HG03439 (cell line): ENCODE measurements around the gene DYNC1H1.
A peak's percentile ranks its signal among the peaks of the same experiment; 100 is the strongest.
"Not testable (repeated sequence)": the region's sequence is repeated elsewhere in the genome, so short reads cannot be mapped to it uniquely, and the experiment has no call there.

Source experiments
- ATAC-seq: cut with Tn5 transposase; IDR thresholded peaks from one replicate; pipeline ENCODE4 v1.9.1; 2021; ENCODE audit warnings: mild to moderate bottlenecking, moderate library complexity; ENCODE audit not compliant: unreplicated experiment

The DYNC1H1 gene

GRCh38 chr14:101962503-101962874, 1.9 kb upstream of the DYNC1H1 start:
- no peak for ATAC-seq

DNA sequence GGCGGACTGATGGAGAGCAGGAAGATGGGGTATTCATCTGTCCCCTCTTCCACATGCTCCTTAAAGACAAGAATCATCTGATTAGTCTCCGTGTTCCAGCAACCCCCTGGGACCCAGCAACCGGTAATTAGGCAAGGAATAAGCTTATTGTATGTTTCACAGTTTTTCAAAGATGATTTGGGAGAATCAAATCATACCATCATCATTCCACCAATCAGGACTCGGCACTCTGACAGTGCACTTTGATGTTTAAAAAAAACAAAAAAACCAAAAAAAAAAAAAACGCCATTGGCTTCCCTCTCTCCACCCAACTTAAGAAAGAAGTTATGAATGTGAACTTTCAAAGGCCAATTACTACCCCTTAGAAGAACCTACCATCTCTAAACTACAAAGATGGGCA, 1.3 kb upstream of the DYNC1H1 start:
- no peak for ATAC-seq

DNA sequence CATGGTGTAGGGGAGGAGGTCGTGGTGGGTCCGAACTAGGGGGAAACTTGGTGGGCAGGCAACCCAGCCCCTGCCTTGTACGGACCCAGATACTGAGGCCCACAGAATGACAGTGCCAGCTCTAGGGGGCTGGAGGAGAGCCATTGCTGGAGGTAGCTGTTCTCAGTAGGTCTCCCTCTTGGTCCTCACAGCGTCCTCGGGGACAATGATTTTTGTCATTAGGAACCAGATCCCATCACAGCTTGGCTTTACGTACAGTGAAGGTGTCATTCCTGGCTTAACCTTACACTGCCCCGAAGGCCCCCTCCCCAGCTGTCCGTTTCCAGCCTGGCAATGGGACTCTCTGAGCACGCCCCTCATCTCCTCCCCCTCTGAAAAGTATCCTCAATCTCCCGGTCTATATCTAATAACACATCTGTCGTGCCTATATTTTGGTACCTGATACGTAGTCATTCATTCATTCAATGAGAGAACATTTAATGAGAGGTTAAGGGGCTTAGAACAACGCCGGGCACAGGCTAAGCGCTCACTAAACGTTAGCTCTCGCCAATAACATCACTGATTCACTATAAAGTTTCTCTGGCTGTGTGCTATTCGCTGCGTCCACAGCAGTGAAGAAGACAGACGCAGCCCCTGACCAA, 597 bp upstream of the DYNC1H1 start:
- no peak for ATAC-seq

DNA sequence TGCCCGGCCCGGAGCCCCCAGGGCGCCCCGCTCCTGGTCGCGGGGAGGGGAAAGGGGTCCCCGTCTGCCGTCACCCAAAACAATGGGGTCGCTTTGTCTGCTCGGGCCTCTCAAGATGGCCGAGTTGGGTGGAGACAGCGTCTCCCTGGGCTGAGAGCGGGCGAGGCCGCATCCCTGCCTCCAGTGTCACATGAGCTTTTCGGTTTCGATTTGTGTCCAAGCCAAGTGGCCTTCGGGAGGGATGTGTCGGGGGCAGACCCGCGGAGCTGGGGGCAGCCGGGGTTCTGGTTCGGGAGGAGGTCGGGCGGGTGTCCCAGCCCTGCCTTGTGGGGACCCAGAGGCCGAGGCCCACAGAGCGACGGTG, 790 bp downstream of the DYNC1H1 start:
- ATAC-seq = peak; percentile 29

GRCh38 chr14:101965770-101966722, 1.7 kb downstream of the DYNC1H1 start:
- no peak for ATAC-seq

DNA sequence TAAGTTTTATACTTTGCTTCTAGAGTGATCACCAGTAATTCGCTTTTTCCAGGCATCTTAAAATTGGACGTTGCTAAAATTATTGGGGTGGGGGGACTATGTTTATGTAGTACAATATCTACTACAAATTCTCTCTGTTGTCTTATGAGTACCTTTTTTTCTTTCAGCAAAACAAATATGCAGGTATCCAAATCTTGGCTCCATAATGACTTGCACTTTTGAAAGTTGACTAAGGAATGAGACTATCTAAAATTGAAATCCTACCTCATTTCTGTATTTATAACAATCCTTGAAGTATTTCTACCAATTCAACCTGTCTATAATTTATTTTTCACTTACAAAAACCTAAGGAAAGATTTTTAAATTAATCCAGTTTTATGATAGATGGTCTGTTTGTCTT, 2.4 kb downstream of the DYNC1H1 start:
- no peak for ATAC-seq

DNA sequence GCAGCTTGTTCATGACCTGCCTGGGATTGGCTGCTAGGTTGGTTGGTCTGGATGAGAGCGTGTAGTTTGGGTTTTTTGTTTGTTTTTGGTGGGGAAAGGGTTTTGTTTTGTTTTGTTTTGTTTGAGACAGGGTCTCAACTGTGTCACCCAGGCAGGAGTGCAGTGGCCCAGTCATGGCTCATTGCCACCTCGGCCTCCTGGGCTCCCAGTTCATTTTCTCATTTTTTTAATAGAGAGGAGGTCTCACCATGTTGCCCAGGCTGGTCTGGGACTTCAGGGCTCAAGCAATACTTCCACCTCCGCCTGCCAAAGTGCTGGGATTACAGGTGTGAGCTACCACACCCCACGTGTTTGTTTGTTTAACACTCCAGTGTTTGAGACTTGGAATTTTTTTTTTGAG, 3.8 kb downstream of the DYNC1H1 start:
- ATAC-seq = no peak

DNA sequence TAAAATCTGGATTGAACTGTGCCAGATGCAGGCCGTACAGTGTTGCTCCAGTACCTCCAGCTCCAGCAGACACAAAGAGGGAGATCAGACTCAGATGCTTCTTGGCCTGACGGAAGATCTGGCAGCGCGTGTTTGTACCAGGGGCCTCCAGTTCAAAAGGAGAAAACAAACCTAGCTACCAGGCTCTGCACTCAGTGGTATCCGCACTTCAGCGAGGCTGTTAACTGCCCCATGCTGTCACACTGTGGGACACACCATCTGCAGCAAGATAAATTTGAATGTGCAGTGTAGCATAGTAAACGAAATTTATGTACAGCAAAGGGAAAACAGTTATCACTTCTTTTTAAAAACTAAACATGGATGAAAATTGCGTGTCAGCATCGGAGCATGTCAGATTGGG, 5.1 kb downstream of the DYNC1H1 start:
- ATAC-seq = no peak

GRCh38 chr14:101970830-101971400, 6.5 kb downstream of the DYNC1H1 start:
- no peak for ATAC-seq

DNA sequence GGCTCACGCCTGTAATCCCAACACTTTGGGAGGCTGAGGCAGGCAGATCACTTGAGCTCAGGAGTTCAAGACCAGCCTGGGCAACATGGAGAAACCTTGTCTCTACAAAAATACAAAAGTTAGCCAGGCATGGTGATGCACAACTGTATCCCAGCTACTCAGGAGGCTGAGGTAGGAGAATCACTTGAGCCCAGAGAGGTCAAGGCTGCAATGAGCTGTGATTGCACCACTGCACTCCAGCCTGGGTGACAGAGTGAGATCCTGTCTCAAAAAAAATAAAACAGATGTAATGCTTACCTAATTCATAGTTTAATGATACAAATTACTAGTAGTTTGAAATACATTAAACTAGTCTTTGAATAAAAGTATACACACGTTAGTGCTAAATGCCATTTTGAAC, 7.1 kb downstream of the DYNC1H1 start:
- ATAC-seq = not testable (repeated sequence)

DNA sequence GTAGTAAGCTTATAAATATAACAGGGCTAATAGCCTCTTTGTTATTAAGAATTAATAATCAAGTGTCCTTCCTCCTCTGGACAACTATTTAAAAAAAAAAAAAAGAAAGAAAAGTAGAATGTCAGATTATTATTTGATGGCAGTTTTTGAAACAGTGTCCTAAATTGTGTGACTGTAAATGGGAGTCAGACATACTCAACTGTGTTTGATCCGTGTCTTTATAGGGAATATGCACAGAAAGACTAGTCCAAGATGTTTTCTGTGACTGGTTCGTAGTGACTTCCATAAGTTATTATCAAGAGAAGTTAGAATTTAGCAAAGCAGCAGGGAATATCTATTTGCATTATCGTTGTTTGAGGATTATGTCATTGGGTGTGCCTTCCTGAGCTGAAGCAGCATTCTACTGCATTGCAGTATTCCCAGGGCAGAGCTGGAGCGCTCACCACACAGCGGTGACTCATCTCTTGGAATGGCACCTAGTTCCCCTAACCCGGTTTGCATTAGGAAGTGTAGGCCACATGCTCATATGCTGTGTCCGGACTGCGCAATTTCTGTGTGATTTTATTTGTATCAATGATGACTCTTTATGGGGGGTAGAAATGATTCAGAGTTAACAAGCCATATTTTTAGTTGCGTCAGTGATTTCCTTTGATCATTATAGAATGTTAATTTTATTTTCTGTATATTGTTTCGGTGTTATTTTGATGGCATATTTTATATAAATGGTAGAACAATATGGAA, 7.9 kb downstream of the DYNC1H1 start:
- ATAC-seq = no peak

GRCh38 chr14:101973356-101973755, 9.0 kb downstream of the DYNC1H1 start:
- no peak for ATAC-seq

DNA sequence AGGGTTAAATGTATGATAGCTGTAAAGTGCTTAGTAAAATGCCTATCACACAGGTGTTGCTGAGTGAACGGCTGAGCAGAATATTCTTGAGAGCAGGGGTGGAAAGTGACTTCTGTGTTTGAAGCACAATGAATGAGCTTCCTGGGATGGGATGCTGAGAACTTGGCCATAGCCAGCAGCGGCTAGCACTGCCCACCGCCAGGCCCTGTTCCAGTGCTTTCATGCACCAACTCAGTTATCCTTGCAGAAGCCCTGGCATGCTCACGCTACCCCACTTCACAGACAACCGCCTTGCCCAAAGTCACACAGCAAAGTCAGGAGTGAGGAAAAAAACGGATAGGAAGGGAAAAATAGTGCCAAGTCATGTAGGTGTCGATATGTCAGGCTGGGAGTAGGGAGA, 10.9 kb downstream of the DYNC1H1 start:
- ATAC-seq = no peak

- no peak for ATAC-seq
These were observed 13.1 kb downstream of the DYNC1H1 start for GRCh38 chr14:101977311-101978071.

- no peak for ATAC-seq
These were observed 15.3 kb downstream of the DYNC1H1 start for GRCh38 chr14:101979666-101980065.

DNA sequence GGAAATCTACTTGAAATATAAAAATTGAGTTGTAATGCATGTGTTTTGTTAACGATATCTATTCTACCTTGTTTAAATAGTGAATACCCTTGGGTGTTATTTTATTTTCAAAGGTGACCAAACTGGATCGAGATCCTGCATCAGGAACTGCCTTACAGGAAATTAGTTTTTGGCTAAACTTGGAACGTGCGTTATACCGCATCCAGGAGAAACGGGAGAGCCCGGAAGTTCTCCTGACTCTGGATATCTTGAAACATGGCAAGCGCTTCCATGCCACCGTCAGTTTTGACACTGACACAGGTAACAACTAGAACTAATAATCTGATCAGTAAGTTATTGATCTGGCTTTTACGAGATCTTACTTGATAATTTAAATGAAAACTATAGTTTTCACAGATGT, 15.9 kb downstream of the DYNC1H1 start:
- no peak for ATAC-seq

- ATAC-seq = peak; percentile 82
These were observed 16.3 kb downstream of the DYNC1H1 start for GRCh38 chr14:101980700-101981099.

GRCh38 chr14:101982621-101983020, 18.2 kb downstream of the DYNC1H1 start:
- no peak for ATAC-seq

GRCh38 chr14:101984831-101985230, 20.5 kb downstream of the DYNC1H1 start:
- ATAC-seq = not testable (repeated sequence)

- no peak for ATAC-seq
These were observed 21.6 kb downstream of the DYNC1H1 start for GRCh38 chr14:101985957-101986356.

DNA sequence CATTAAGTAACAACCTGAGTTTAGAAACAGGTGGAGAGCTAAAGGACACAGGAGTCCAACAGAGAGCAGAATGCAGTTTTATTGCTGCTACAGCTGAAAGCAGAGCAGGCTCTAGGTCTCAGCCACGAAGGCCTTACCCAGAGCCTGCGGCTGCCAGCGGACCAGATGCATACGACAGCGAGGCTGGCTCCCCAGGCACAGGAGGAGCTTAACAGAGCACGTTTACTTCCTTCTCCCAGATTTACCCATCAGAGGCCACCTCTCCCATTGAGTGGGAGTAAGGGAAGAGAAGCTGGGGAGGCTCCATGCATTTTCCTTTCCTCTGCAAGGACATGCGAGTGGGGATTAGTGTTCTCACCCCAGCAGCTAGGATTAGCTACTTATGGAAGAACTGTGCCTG, 22.6 kb downstream of the DYNC1H1 start:
- no peak for ATAC-seq
